GM13977 (cell line): ENCODE measurements around the gene SIX5.

Source experiments
- DNase-seq: peaks from one replicate; pipeline ENCODE4 v3.0.0; 2012; ENCODE audit warnings: low spot score
- CTCF ChIP-seq: IDR thresholded peaks from 2 replicates; pipeline ENCODE4 v1.5.1; 2012; ENCODE audit warnings: mild to moderate bottlenecking, control low read depth; ENCODE audit not compliant: insufficient read depth; ENCODE audit errors: extremely low read depth, missing control alignments
- in situ Hi-C: fragments of 300-500 bp; cut with MboI; formaldehyde crosslinking; loops from one replicate; pipeline ENCODE4 v1.12.0; 2022; ENCODE audit warnings: low sequenced_read_pairs, low pct_unique_long_range_greater_than_20kb, mixed read lengths, inconsistent platforms; ENCODE audit not compliant: unreplicated experiment

SIX5 gene

GRCh38 chr19:45781214-45782161 lies 12.4 kb upstream of the SIX5 start:
- in situ Hi-C loops = no loop called here

GRCh38 chr19:45780448-45781213 lies 11.6 kb upstream of the SIX5 start:
- no peak for DNase-seq
- in situ Hi-C loops = no loop called here
- TF ChIP-seq CTCF = no peak

More at GRCh38 chr19:45781214-45782161, 12.4 kb upstream of the SIX5 start:
- DNase-seq = no peak
- no peak for TF ChIP-seq CTCF

GRCh38 chr19:45780146-45780447 lies 11.0 kb upstream of the SIX5 start:
- in situ Hi-C loops = no loop called here
- no peak for TF ChIP-seq CTCF
- DNase-seq = no peak

GRCh38 chr19:45779231-45780145 lies 10.4 kb upstream of the SIX5 start:
- in situ Hi-C loops = no loop called here
- DNase-seq = peak; percentile 98
- peak; percentile 76 for TF ChIP-seq CTCF

GRCh38 chr19:45778010-45778661 lies 9.1 kb upstream of the SIX5 start:
- no peak for TF ChIP-seq CTCF
- in situ Hi-C loops = no loop called here
- no peak for DNase-seq
